CD4-positive, alpha-beta T cell treated with Interleukin-4 for 4 hours (primary cell): ENCODE results near the gene NRIP2.

Experiments used
- DNase-seq: peaks from one replicate; pipeline ENCODE4 v3.0.0-alpha.2; 2020

The NRIP2 gene

DNA sequence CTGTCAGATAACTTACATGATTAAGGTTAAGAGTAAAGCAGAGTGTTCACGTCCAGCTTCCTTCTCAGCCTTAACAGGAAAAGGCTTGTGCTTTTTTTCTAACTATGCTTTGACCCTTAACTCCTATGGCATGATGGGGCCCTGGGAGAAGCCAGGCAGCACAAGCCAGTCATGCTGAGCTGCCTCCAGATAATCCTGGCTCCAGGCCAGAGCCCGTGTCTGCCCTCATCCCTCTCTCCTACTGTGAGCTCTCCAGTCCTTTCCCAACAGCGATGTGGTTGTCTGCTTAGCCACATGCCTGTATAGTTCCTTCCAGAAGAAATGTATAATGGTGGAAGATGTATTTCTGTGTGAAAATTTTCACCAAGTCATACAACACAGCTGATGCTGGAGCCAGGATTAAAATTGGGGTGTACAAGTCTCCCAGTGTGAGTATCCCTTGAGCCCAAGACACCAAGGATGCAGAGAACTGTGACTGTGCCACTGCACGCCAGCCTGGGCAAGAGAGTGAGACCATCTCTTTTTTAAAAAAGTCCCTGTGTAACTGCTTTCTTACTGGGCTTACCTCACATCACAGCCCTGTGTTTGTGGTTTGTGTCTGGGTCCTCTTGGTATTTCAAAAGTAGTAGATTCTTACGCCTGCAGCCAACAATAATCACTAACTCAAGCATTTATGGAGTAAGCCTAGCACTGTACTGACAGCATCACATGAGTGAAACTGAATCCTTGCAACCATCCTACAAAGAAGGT lies 30.3 kb downstream of the NRIP2 start:
- DNase-seq, result no peak

DNA sequence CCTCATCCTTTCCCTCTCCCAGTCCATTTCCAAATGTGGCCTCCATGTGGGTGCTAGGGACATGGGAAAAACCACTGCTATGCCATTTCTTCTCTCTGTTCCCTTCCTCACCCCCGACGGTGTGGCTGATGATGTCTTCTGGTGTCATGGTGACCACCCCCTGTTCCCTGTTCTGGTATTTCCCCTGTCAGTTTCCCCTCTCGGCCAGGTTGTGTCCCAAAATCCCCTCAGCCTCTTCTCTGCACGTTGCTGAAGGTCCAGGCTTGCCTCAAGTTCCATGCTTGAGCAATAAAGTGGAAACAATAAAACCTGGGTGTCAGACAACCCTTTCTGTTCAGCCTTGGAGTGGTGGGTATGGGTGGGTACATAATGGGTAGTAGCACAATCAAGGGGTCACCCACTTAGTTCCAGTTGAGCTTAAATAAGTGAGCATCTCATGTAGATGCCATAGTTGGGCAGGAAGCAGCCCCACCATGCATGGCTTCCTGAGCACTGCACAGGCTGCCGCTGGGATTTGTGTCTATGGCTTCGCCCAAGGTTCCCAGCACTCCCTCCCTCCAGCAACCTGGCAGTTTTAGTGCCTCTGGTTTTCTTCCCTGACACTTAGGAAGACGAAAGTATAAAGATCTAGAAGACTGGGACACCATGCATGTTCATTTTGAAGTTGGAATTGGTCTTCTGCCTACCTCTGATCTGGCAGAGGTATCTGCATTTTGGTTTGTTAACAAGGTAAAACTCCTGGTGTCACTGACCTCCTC lies 31.0 kb downstream of the NRIP2 start:
- DNase-seq, result no peak

DNA sequence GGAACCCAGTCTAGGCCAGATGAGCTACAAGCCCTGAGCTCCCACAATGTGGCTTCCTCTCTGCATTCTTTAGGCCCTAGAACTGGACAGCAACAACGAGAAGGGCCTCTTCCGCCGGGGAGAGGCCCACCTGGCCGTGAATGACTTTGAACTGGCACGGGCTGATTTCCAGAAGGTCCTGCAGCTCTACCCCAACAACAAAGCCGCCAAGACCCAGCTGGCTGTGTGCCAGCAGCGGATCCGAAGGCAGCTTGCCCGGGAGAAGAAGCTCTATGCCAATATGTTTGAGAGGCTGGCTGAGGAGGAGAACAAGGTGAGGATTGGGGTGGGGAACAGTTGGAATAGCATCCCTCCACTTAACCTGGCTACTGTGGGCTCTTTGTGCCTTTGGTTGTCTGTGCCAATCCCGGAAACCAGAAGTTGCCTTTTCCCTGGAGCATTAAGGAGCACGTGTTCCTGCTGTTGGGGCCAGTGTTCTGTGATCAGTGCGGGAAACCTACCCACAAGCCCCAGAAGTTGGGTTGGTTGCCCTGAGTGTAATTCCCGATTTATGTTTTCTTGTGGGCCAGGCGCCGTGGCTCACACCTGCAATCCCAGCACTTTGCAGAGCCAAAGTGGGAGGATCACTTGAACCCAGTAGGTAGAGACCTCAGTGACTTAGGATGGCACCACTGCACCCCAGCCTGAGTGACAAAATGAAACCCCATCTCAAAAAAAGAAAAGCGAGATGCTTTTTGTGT lies 33.6 kb downstream of the NRIP2 start:
- no peak for DNase-seq

DNA sequence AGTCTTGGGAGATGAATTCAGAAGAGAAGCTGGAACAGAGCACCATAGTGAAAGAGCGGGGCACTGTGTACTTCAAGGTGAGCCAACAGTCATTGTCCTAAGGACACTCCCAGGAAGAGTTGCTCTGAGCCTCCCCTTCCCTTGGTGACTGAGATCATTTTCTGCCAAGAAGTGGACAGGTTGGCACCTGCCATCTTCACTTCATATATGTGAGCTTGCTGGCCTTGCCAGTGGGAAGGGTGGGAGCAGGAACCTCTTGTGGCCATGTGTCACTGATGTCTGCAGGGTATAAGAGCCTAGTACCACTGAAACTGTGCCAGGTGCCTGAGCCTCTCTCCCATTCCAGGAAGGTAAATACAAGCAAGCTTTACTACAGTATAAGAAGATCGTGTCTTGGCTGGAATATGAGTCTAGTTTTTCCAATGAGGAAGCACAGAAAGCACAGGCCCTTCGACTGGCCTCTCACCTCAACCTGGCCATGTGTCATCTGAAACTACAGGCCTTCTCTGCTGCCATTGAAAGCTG lies 34.7 kb downstream of the NRIP2 start:
- DNase-seq, result no peak

DNA sequence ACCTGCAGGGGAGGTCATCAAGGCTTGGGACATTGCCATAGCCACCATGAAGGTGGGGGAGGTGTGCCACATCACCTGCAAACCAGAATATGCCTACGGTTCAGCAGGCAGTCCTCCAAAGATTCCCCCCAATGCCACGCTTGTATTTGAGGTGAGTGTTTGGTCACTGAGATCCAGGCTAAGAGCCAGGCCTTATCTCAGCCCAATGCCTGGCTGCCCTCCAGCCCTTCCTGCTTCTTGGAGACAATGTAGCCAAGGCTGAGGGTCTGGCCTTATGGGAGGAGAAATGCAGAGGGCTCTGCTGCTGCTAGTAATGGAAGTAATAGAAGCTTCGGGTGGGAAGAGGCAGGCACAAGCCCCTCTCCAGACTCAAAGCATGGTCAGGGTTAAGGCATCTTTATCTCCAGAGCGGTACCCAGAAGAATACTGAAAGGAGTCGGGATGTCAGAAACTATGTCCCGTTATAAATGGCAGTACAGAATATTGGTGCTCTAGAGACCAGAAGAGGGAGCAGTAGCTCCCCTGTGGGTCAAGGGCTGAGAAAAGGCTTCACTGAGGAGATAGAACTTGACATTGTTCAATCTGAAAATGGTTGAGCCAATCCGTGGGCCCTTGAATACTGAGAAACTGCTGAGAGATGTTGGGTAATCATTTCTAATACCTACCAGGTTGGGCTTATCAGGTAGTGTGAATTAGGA lies 37.0 kb downstream of the NRIP2 start:
- no peak for DNase-seq

DNA sequence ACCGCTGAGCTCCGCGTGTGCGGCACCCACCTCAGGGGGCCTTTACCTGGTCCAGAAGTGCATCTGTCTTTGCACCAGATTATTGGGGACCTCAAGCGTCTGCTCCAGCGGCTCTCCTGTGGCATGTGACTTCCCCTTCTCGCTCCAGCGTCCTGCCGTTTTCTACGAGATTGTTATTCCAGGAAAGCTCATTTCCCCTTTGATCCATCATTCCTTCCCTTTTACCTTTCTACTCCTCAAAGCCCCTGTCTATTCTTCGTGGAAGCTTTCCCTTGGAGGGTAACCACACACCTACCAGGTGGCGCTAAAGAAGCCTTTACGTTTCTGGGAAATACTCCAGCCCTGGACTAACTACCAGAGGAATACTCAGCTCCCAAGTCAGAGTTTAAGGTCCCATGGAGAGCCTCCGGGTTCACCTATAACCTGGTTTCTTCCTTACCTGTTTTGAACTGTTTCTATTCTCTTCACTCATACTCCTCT lies 38.6 kb downstream of the NRIP2 start:
- no peak for DNase-seq

DNA sequence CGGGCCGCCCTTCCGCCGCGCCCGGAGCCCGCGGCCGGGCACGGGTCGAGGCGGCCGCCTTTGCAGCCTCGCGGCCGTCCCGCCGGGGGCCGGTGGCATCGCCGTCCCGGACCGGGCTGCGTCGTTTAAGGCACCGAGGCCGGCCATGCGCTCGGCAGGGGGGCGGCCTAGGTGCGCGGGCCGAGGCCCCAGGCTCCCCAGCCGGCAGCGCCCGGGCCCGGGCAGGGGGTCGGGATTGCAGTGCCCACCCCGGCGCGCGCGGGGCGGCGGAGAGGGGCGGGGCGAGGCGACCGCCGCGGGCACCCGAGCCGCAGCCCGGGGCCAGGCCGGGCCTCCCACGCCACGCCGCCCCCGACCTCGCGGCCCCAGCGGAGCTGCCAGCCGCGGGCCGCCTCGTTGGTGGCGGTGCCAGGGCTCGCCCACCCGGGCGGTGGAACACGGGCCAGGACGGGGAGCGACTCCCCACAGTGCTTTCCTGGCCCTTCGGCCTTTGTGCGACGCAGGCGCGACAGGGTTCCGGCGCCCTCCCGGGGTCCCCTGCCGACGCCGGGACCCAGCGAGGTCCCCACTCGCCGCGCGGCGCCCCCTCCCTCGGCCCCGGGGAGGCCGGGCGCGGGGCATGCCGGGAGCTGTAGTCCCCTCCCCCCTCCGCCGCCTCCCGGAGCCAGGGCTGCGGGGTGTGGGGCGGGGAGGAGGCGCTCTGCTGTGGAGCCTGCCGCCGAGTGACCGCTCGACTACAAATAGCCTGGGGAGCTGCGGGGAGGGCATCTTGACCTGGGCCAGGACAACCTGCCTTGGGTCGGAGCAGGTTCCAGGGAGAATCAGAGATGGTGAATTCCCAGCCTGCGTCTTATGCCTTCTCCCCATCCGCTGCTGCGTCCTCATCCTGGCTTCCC lies 39.3 kb downstream of the NRIP2 start:
- DNase-seq, result peak; percentile 53

DNA sequence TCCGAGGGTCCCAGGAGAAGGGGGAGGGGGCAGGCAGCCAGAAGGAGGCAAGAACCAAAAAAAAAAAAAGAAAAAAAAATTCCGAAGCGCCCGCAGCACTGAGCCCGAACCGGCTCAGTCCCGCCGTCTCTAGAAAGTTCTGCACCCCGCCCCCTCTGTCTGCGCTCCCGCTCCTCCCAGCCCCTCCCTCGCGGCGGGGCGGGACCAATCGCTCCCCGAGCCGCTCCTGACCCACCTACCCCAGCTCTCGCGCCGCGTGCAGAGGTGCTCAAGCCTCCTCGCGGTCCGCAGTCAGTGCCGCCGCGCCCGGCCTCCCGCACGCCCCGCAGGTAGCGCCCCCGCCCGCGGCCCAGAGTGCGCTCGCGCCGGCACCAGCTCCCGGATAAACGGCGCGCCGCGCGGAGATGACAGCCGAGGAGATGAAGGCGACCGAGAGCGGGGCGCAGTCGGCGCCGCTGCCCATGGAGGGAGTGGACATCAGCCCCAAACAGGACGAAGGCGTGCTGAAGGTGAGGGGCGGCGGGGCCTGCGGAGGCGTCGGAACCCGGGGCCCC lies 40.0 kb downstream of the NRIP2 start, which contains the start of gene FKBP4:
TSS of gene FKBP4 (plus strand) at position 235 of the 554 bp plus-strand sequence. CDS start at position 405, 170 bp downstream.
- DNase-seq, result peak; percentile 84

DNA sequence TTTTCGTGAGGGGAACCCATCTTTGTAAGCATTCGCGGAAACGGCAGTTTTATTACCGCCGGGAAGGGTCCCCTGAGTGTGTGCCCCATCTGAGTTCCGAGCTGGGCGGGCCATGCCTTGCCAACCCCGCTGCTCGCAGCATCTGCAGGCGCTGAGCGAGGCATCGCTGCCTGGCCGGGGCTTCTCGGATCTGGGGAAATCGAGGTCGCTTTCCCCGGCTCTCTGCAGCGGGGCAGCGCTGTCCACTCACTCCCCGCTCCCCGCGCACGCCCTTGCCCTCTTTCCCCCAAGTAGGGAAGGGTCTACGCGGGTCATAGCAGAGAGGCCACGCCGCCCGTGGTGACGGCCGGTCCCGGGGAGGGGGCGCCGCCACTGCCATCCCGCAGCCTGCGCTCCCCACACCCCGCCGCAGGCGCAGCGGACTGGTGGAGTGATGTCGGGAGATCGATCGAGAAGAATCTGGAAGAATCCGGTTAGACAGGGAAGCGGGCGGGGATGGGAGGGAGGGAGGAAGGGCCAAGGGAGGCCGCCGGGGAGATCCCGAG lies 40.6 kb downstream of the NRIP2 start:
- no peak for DNase-seq

DNA sequence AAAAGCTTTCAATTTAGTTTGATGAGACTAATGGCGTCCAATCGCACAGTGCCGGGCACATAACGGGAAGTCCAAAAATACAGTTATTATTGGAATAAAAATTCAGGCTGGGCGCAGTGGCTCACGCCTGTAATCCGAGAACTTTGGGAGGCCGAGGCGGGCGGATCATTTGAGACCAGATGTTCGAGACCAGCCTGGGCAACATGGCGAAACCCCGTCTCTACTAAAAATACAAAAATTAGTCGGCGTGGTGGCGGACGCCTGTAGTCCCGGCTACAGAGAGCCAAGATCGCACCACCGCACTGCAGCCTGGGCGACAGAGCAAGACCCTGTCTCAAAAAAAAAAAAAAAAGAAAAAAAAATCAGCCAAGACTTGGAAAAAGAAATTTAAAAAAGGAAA lies 41.3 kb downstream of the NRIP2 start:
- DNase-seq, result no peak

DNA sequence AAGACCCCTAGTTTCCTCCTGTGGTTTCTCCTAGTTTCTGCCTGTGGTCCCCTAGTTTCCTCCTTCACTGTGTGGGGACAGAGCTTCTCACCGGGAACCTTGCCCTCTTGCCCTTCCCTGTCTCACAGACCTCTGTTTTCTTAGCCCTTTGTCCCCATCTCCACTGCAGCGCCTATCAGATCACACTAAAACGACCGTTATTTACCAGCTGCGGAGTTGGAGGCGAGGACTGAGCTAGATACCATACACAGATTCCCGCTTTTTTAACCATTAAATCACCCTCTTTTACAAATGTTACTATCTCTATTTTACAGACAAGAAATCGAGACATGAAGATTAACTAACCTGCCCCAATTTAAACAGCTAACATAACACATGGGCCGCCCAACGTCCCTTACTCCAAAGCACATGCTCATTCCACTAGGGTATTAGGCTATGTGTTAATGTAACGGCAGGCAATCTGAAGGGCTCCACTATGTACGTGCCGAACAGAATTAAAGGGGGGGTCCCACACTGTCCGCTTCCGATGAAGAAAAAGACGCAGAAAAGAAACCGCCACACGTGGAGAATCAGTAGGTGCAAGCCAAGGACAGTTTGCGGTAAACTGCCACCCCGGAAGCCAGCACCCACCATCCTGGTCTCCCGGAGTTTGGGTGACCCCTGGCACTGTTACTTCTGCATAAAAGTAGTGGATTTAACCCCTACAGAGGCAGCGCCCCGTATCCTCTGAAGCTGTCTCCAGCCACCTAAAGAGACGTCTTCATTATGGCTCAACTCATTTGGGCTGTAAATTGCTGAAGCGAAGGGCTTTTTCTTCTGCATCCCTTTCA lies 41.9 kb downstream of the NRIP2 start:
- no peak for DNase-seq

DNA sequence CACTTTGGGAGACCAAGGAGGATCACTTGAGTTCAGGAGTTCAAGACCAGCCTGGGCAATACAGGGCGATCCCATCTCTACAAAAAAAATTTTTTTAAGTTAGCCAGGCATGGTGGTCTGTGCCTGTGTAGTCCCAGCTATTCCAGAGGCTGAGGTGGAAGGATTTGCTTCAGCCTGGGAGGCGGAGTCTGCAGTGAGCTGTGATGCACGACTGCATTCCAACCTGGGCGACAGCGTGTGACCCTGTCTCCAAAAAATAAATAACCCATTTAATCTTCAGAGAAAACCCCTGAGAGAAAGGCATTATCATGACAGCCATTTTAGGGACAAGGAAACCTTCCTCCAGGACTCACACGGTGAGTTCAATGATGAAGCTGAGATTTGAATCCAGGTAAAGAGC lies 43.7 kb downstream of the NRIP2 start:
- no peak for DNase-seq

DNA sequence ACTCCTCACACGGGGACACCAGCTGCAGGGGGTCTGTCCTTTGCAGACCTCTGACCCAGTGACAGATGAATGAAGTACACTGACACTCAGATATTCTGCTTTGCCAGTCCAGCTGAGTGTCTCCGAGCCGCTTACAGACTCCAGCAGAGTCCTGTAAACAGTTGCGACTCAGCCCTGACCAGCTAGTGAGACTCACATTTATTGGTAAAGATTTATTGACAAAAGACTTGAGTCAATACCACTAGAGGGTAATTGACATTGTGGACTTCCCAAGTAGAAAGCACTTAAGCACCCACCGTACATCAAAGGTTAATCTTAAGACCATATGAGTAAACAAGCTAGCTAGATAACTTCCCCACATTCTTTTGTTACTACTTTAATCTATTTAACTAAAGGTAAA lies 49.8 kb downstream of the NRIP2 start:
- DNase-seq, result no peak

DNA sequence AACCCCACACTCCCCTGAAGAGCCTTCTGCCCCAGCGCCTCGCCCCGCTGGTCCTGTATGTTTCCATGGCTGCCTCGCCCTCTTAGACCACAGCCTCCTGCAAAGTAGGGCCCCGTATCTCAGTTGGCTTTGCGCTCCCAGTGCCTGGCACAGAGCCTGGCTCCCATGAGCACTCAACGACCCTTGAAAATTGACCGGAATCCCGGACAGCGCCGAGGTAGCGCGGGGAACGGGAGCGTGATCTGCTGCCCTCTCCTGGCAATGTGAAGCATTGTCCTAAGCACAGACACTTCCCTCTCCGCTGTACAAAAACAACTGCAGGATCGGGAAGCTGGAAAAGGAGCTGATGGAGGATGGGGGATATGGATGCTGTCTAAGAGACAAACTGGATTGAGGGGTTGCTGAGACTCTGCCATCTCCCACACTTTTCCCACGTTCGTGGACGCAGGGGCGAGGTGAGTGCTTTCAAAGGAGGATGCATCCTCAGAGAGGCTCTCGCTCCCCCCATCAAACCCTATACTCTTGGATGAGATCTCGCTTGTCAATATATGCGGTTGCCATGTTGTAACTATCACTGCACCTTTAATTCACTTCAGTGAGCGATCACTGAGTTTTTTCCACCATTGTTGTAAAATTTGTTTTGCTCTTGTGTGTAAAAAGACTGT lies 50.8 kb downstream of the NRIP2 start:
- DNase-seq, result peak; percentile 42

DNA sequence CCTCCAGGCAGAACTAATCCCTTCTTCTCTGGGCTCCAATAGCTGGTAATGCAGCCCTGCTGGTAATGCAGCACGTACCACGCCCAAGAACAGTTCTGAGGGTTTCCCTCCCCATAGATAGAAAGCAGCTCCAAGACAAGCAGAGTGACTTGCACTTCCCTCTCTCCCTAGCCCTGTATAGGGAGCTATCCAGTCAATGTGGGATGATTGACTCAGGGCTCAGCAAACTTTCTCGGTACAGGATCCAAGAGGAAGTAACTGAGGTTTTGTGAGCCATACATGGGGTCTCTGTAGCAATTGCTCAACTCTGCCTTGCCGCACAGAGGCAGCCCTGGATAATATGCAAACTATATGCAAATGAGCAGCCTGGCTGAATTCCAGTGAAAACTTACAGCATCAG lies 55.6 kb downstream of the NRIP2 start:
- no peak for DNase-seq

DNA sequence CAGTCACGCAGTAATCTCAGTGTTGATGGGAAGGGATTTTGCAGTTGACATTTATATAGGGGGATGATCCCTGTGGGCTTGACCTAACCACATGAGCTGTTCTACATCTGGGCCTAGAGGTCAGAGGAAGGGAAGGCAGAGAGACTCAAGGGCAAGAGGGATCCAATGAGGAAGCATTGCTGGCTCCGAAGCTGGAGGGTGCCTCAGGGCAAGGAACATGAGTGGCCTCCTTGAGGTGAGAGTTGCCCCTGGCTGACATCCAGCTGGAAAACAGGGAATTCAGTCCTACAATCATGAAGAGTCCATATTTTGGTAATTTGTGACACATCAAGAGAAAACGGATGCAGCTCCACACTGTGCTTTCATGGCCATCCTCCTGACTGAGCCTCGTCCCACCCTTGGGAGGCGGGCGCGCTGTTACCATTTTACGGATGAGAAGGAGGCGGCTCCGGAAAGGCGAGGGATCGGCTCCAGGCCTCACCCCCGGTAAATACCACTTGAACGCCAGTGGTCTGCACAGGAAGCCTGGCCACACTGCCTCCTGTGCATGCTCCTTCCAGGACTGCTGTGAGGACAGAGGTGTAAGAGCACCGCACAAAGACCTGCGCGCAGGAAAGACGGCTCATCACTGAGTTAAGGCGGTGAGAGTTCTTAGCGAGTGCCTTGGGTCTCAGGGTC lies 58.6 kb downstream of the NRIP2 start:
- DNase-seq, result no peak

DNA sequence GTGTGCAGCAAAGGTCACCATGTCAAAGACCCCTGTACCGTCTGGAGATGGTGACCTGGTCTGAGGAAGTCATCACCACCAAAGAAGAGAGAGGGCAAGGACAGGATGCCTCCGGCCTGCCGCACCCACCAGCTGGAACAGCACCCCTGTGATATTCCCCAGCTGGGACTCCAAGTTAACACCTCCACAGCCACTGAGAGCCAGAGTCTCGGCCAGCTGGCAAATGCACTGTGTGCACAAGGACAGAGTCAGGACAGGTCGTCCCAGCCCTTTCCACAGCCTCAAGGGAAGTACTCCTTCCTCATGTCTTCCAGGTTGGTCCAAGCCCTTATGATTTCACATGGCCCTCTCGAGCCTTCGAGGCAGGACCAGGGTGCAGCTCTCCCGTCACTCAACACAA lies 59.4 kb downstream of the NRIP2 start:
- DNase-seq, result no peak
